ENCODE measurements around the gene PLK1. TPM values are rescaled to one million over a fixed set of nuclear protein-coding genes. Genes with fewer than 3 reads are reported as not detected.

PLK1 gene
- total RNA-seq, 1 donor from 2014 or later: 2.3 TPM

GRCh38 chr16:23739516-23739915 lies 60.8 kb downstream of the PLK1 start:
- H3K27ac ChIP-seq: no peak overlapping the region
- ATAC-seq: no peak
- H3K27me3 ChIP-seq (ENCODE audit: low read depth): peaks cover 6% of the 10 kb centered on the region
- H3K4me3 ChIP-seq: no peak overlapping the region
- no peaks in the 10 kb centered on the region for H3K36me3 ChIP-seq
- H3K4me1 ChIP-seq: no peaks in the 10 kb centered on the region
- no peak for DNase-seq
- intact Hi-C loops (cut with DNase I): no loop called here
- no peaks in the 10 kb centered on the region for H3K9me3 ChIP-seq
- no peak for TF ChIP-seq CTCF (IDR thresholded peaks at IDR 0.05)

Other genes starting within 250 kb of the PLK1 start
- 21.3 TPM for gene COG7, start 225.7 kb upstream of the PLK1 start, total RNA-seq
- gene GGA2, start 168.4 kb upstream of the PLK1 start, total RNA-seq: 204 TPM
- 19.5 TPM for gene EARS2, start 121.5 kb upstream of the PLK1 start, total RNA-seq
- 39.1 TPM for gene UBFD1, start 121.2 kb upstream of the PLK1 start, total RNA-seq
- 56.5 TPM for gene NDUFAB1, start 82.6 kb upstream of the PLK1 start, total RNA-seq
- gene PALB2, start 37.6 kb upstream of the PLK1 start, total RNA-seq: 12.7 TPM
- 42.7 TPM for gene DCTN5, start 37.4 kb upstream of the PLK1 start, total RNA-seq
- 4.9 TPM for gene ERN2, start 34.3 kb downstream of the PLK1 start, total RNA-seq
- 0.80 TPM for gene CHP2, start 76.1 kb downstream of the PLK1 start, total RNA-seq
- gene PRKCB, start 157.1 kb downstream of the PLK1 start, total RNA-seq: 24.1 TPM

Data from lower lobe of right lung (tissue), 2 donors.